Muscle of arm (tissue), 12 donors: ENCODE data around the gene ADGRV1. TPM values are rescaled to one million over a fixed set of nuclear protein-coding genes. Genes with fewer than 3 reads are reported as not detected.
"Not testable (repeated sequence)": the region's sequence is repeated elsewhere in the genome, so short reads cannot be mapped to it uniquely, and the experiment has no call there.

Experiments
- DNase-seq: peaks from one replicate; pipeline ENCODE4 v3.0.0-alpha.2; 2013
- polyA plus RNA-seq, 12 donors: library from polyadenylated mRNA; unstranded; fragments of 120-200 nt; gene quantifications; one replicate each; pipeline ENCODE4 v1.2.1, GENCODE V29; 2013; ENCODE audit not compliant: insufficient read length in 12 of 12

ADGRV1 gene
- polyA plus RNA-seq, 12 donors, result 0.84 to 4.3 (median 1.3) TPM; not detected in 2

DNA sequence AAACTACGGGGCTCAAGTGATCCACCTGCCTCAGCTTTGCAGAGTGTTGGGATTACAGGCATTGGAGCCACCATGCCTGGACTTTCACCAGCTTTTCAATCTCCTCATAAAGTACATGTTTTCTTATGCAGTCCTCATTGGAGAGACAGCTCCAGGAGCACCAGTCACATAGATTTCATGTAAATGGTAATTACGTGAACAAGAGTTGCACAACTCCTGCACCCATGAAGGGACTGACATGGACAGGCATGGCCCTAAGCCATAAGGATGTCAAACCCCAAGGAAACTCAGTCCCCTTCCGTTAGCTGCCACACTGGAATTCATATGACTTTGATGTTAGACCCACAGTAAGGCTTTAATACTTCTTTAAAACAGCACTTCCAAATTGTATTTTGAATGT, 7.6 kb upstream of the ADGRV1 start:
- no peak for DNase-seq

DNA sequence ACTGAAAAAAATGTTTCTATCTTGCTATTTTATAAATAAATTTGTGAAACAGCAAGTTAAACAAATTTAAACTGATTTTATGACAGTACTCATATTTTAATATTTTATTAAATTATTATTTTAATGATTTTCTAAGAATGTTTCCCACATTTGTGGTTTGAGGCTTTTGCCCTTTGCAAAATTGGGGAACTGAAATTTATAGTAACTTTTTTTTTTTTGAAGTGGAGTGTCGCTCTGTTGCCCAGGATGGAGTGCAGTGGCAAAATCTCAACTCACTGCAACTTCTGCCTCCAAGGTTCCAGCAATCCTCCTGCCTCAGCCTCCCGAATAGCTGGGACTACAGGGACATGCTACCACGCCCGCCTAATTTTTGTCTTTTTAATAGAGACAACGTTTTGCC, 7.2 kb upstream of the ADGRV1 start:
- DNase-seq, result no peak

DNA sequence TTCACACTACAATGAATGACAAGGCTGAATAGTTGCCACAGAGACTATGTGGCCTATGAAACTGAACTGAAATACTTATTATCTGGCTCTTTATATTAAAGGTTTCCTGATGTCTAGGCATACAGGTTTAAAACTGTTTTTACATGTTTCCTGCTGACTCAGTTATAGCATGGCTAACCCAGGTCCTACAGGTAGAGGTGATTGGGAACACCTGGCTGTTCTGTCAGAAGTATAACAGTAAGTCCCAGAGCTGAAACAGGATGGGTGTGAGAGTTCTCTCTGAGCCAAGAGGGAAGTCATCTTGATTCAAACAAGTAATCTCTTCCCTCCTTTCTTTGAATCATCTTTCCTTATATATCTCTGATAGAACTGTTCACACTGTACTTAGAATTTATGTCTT, 4.9 kb upstream of the ADGRV1 start:
- no peak for DNase-seq

DNA sequence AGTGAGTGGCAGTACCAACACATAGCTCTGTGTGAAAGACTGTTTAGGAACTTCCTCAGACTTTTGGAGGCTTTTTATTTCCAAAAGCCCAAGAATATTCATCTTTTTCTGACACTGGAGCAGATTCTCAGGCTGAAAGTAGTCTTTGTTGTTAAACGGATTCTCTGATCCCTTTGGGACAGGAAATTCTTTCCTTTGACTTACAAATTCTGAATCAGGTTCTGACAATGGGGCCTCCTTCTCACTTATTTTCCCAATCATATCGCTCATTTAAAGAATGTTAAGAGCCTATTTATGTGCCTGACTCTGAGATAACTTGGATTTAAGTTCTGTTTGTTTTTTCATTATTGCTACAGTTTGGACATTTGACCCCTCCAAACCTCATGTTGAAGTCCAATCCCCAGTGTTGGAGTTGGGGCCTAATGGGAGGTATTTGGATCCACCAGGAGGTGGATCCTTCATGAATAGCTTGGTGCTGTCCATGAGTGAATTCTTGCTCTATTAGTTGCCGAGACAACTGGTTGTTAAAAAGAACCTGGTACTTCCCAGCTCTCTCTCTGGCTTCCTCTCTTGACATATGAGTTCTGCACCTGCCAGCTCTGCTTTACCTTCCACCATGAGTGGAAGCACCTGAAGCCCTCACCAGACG, 4.1 kb upstream of the ADGRV1 start:
- DNase-seq, result no peak

DNA sequence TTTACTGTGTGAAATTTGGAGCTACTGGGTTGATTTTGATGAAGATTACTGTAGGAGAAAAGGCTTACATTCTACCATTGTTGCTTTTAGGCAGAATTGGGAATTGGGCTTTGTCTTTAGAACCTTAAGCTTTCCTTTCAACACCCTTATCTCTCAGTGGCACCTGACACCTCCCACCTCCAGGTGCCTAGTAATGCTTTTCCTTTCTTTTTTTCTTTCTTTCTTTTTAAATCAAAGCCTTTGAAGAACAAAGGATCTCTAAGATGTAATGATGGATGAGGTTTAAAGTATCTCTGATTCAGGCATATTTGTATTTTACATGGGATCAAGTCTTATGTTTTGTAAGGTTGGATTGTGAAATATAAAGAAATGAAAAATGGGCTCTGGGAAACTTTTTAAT, 2.9 kb upstream of the ADGRV1 start:
- no peak for DNase-seq

DNA sequence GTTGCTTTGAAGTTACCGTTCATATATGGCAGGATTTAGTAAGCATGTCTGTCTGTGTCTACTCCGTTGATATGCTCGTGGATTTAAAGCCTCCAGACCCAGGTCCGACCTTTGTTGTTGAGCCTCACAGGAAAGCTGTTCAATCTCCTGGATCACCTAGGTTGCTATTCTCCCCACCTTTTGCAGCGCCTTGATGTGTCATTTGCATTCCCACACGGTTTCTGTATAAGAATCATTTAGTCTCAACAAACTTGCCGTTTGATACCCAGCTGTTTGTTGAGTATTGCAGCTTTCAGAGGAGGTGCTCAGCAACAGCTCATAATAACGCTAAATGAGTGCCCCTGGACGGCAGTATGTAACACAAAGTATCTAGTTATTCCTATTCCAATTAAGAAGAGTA, 1.2 kb upstream of the ADGRV1 start:
- DNase-seq, result no peak

DNA sequence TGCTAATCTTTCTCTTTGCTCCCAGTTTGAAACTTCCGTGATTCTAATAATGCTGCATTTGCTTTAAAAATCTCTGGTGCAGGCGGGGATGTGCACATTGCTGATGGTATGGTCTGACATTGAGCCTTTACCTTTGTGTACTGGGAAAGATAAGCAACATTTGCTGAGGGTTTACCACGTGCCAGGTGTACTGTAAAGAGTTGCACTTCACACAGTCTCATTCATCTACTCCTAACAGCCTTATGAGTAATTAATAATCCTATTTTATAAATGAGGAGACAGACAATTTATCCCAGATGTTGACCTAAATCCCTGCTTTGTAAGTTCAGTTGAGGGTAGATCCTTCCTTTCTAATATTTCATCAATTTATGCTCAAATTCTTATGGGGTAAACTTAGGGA, 726 bp upstream of the ADGRV1 start:
- no peak for DNase-seq

DNA sequence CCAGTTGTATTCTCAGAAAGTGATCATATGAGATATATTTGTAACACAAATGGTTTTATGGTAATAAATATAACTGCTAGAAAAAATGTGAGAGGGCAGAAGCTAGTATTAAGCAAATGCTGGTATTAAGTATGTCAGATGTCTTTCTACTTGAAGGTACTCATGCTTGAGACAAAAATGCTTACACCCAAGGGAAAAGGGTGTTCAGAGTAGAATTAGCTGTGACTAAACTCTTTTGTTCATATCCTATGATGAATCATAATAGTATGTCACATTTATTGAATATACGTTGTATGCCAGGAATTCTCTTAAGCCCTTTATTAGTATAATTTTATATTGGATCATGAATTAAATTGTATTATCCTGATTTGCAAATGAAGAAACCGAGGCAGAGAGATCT, 2.2 kb downstream of the ADGRV1 start:
- DNase-seq, result no peak

DNA sequence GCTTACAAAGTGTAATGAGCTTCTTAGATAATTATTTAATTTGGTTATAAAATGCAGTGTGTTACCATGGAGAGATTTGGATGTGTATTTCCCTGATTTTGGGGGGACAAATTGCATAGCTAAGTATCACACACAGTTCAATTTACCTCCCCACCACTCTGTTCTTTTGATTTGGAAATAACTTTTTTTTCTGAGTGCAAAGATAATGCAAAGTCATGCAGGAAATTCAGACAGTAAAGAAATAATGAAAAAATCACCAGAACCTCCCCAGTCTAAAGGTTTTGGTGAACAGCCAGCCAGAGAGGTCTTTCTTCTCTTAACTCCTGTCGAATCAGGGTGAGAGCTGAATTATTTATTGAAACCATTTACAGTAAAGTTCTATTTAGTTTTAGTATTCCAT, 3.2 kb downstream of the ADGRV1 start:
- DNase-seq, result no peak

DNA sequence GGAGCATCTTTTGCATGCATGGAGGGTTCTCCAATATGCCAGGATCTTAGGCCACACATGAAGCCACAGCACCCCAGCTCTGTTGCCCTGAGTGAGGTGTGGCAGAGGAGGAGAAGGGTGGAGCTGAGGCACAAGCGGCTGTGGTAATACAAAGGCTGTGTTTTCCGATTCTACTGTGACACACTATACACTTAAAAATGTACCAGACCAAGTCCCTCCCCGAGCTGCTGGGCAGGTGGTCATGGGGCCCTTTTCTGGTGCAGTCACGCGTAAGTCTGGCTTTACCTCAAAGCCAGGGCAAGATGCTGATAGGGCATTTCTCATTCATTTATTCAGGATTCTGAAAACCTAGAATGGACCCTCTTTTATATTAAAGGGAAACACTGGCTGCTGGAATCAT, 3.7 kb downstream of the ADGRV1 start:
- DNase-seq, result no peak

DNA sequence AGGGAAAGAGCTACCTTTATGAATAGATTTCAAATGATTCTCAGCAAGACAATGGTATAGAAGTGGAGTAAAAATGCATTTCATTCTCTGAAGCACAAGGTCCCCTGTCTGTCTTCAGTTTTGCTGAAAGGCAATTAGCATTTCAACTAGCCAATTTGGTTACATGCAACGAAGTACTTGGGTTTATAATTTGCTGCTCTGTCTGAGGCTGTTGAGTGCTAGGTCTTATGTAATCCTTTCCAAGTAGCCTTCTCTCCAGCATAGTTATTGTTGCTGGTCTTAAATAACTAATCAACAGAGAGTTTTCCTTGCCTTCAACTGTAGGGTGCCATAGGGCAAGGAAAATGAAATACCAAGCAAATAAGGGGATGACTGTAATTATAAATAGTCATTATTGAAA, 4.5 kb downstream of the ADGRV1 start:
- DNase-seq, result no peak

DNA sequence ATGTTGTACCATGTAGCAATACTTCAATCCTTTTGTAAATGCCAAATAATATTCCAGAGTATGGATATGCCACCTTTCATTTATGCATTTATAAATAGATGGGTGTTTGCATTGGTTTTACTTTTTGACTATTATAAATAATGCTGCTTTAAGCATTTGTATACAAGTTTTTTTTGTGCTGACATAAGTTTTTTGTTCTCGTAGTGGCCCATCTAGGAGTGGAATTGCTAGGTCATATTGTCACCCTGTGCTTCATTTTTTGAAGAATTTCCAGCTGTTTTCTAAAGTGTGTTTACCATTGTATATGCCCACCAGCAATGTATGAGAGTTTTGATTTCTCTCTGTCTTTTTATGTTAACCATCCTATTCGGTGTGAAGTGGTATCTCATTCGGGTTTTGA, 6.9 kb downstream of the ADGRV1 start:
- DNase-seq, result no peak

DNA sequence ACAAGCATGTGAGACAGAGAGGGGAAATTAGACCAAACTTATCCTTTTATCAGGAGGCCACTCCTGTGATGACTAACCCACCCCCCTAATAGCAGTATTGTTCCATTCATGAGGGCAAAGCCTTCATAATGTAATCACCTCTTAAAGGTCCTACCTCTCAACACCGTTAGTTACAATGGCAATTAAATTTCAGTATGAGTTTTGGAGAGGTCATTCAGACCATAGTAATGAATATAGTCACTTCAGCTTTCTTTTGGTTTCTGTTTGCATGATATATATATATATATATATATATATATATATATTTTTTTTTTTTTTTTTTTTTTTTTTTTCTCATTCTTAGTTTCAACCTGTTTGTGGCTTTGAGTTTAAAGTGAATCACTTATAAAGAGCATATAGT, 10.5 kb downstream of the ADGRV1 start:
- no peak for DNase-seq

DNA sequence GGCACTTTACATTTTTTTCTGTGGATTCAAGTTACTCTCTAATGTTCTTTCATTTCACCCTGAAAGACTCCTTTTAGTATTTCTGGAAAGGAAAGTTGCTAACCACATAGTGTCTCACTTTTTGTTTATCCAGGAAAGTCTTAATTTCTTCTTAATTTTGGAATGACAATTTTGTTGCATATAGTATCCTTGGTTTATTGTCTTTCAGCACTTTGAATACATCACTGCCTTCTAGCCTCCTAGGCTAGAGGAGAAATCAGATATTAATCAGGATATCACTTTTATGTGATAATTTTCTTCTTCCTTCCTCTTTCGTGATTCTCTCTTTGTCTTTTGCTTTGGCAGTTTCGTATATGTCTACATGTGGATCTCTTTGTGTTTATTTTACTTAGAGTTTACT, 11.4 kb downstream of the ADGRV1 start:
- DNase-seq, result no peak

DNA sequence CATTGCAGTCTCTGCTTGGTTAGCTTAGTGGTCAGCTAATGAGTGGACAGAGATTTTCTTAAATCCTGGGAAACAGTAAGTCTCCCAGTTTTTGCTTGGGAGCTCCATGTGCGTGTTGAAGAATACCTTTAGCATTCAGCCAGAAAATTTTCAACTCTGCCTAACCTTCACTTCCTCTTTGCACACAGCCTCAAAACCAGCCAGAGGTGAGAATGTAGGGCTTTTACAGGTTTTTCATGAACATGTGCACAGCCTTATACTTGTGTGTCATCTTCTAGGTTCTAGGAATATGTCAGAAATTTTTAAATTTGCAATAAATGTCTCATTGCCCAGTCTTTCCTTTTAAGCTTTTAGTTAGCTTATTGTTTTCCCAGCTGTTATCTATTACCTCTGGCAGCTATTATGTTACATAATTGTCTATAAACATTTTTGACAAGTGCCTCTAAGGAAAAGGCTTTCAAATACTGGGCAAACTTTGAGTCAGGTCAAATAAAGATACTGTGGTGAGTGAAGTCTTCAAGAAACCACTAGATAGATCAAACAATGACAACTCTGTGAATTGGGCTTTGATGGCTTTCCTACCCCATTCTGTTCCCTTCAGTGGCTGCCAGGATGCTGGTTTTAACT, 12.7 kb downstream of the ADGRV1 start:
- no peak for DNase-seq

DNA sequence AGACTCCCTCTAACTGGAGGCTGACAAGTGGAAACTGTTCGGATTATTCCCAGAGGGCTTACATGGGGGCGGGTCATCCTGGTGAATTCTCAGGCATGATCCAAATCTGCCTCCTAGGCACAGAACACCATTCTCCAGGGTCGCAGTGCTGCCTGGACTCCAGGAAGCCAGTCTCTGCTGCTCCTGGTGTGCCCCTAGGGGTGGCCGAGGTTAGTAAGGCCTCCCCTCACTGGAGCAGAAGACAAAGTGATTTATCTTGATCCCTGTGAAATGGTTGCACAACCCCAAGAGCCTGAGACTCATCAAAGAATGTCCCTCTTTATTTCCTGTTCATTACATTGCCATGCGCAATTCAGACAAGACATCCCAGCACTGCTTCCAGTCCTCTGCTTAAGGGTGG, 17.1 kb downstream of the ADGRV1 start:
- DNase-seq, result no peak

DNA sequence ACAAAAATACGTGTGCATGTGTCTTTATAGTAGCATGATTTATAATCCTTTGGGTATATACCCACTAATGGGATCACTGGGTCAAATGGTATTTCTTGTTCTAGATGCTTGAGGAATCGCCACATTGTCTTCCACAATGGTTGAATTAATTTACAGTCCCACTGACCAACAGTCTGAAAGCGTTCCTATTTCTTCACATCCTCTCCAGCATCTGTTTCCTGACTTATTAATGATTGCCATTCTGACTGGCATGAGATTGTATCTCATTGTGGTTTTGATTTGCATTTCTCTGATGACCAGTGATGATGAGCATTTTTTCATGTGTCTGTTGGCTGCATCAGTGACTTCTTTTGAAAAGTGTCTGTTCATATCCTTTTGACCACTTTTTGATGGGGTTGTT, 18.0 kb downstream of the ADGRV1 start:
- DNase-seq, result not testable (repeated sequence)

DNA sequence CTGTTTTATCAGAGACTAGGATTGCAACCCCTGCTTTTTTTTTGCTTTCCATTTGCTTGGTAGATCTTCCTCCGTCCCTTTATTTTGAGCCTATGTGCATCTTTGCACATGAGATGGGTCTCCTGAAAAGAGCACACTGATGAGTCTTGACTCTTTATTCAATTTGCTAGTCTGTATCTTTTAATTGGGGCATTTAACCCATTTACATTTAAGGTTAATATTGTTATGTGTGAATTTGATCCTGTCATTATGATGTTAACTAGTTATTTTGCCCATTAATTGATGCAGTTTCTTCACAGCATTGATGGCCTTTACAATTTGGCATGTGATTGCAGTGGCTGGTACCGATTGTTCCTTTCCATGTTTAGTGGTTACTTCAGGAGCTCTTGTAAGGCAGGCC, 21.3 kb downstream of the ADGRV1 start:
- not testable (repeated sequence) for DNase-seq

DNA sequence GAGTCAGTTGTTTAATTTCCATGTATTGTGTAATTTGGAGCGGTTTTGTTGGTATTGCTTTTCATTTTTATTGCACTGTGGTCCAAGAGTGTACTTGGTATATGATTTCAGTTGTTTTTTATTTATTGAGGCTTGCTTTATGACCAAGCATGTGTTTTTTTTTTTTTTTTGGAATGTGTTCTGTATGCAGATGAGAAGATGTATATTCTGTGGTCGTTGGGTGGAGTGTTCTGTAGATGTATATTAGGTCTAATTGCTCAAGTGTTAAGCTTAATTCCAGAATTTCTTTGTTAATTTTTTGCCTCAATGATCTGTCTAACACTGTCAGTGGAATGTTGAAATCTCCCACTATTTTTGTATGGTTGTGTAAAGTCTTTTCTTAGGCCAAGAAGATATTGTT, 23.4 kb downstream of the ADGRV1 start:
- no peak for DNase-seq

DNA sequence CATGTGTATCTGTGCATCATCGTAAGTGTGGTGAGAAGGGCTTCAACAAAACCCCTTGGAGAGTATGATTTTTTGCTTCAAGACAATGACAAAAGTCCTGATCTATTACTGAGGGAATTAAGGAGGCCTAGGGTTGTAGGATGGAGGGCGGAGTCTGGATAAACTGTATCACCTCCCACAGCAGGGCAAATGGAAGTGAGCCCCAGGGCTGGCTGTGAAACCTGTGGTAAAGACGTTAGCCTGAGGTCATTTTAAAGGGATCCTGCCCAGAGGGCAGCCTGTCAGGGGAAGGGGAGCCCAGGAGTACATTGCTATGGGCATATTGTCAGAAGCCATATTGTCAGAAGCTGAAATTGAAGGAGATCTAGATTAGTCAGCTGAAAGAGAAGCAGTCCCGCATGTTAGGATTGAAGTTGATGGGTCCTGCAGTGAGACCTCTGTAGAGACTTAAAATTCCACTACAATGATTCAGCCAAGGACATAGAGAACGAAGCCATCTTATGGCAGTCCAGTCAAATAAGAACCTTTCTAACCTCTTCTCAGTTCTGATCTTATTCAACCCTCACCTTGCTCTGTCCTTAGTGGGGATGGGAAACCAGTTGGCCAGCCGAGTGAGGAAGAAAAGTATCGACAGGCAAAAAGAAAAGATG, 26.9 kb downstream of the ADGRV1 start:
- DNase-seq, result no peak

DNA sequence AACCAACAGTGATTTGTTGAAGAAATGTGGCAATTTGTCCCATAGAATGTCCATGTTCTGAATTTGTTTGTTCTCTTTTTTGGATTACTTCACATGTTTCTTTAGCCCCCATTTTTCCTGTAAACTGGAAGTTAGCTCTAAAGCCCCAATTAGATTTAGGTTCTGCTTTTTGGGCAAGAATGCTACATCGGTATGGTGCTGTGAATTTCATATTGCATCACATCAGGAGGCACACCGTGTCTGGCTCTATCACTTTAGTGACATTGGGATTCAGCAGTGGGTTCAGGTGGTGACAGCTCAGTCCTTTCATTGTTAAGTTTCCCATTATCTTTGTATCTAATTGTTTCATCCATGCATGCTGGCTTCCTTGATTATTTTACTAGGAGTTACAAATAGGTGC, 27.9 kb downstream of the ADGRV1 start:
- no peak for DNase-seq

DNA sequence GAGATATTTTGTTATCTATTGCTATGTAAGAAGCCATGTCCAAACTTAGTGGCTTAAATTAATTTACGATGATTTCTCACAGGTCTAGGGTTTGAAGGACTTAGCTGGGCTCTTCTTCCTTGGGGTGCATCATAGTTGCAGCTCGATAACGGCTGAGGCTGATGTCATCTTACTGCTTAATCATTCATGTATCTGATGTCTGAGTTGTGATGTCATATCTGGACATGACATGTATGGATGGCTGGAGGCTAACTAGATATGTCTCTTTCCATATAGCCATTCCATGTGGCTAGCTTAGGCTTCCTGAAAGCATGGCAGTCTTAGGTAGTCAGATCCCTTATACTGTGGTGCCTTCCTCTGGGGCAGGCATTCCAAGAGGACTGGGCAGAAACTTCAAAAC, 31.6 kb downstream of the ADGRV1 start:
- DNase-seq, result no peak

DNA sequence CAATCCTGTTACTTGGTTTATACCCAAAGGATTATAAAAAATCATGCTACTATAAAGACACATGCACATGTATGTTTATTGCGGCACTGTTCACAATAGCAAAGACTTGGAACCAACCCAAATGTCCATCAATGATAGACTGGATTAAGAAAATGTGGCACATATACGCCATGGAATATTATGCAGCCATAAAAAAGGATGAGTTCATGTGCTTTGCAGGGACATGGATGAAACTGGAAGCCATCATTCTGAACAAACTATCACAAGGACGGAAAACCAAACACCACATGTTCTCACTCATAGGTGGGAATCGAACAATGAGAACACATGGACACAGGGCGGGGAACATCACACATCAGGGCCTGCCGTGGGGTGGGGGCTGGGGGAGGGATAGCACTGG, 34.5 kb downstream of the ADGRV1 start:
- not testable (repeated sequence) for DNase-seq

DNA sequence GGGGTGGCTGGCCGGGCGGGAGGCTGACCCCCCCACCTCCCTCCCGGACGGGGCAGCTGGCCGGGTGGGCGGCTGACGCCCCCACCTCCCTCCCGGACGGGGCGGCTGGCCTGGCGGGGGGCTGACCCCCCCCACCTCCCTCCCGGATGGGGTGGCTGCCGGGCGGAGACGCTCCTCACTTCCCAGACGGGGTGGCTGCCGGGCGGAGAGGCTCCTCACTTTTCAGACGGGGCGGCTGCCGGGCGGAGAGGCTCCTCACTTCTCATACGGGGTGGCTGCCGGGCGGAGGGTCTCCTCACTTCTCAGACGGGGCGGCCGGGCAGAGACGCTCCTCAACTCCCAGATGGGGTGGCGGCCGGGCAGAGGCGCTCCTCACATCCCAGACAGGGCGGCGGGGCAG, 37.2 kb downstream of the ADGRV1 start:
- DNase-seq, result not testable (repeated sequence)
